ENCODE data around the gene BRINP3.
A peak's percentile ranks its signal among the peaks of the same experiment; 100 is the strongest.
"Not testable (repeated sequence)": the region's sequence is repeated elsewhere in the genome, so short reads cannot be mapped to it uniquely, and the experiment has no call there.

Gene BRINP3

GRCh38 chr1:190477762-190478148 is at the start of gene BRINP3:
TSS of gene BRINP3 (minus strand) at chr1:190477864.
- peak; percentile 53 for DNase-seq (ENCODE audit: low read depth)

GRCh38 chr1:190511554-190511953 is 33.9 kb upstream of the BRINP3 start:
- DNase-seq (ENCODE audit: low read depth), result no peak

- no peak for DNase-seq (ENCODE audit: low read depth)
Measured at GRCh38 chr1:190507357-190507756, 29.7 kb upstream of the BRINP3 start.

DNA sequence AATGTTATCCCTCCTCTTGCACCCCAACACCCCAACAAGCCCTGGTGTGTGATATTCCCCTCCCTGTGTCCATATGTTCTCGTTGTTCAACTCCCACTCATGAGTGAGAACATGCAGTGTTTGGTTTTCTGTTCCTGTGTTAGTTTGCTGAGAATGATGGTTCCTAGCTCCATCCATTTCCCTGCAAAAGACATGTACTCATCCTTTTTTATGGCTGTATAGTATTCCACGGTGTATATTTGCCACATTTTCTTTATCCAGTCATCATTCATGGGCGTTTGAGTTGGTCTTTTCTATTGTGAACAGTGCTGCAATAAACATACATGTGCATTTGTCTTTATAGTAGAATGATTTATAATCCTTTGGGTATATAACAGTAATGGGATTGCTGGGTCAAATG is 26.9 kb upstream of the BRINP3 start:
- not testable (repeated sequence) for DNase-seq (ENCODE audit: low read depth)

- DNase-seq (ENCODE audit: low read depth), result no peak
Measured at GRCh38 chr1:190497565-190497964, 19.9 kb upstream of the BRINP3 start.

DNA sequence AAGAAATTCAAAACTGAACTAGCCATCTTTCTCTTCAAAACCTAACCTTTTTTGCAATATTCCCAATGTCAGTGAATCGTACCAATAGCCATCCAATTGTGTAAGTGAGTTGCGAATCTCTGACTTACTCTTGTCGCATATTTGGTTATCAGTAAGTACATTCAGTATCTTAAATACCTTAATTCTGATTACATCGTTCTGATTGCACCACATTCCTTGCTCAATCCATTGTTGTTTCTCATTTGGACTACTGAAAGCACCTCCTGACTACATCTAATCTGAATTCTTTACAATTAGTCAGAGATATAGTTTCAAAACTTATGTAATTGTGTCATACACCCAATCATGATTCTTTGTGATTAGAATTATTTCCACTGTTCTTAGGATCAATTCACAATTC is 16.8 kb upstream of the BRINP3 start:
- DNase-seq (ENCODE audit: low read depth), result no peak

GRCh38 chr1:190491404-190491803 is 13.7 kb upstream of the BRINP3 start:
- no peak for DNase-seq (ENCODE audit: low read depth)

GRCh38 chr1:190484045-190484444 is 6.4 kb upstream of the BRINP3 start:
- no peak for DNase-seq (ENCODE audit: low read depth)

- DNase-seq (ENCODE audit: low read depth), result no peak
Measured at GRCh38 chr1:190480231-190480630, 2.6 kb upstream of the BRINP3 start.

DNA sequence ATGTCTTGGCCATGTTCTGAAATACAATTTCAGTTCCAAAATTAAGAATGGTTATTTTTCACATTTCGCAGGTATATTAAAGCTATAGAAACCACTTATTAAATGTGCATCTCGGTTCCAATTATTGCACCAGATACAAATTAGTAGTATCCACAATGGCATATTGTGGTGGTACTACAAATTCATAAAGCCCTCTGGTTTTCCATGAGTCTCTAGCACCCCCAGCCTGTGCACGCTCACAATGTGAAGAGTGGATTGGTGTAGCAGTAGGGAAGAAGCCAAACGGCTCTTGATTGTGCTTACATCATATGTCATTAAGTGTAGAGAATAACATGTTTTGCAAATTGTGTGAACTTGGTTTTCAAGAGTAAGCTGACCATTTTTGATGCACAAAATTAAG is 1.9 kb upstream of the BRINP3 start:
- DNase-seq (ENCODE audit: low read depth), result no peak

GRCh38 chr1:190479050-190479397 is 1.4 kb upstream of the BRINP3 start:
- DNase-seq (ENCODE audit: low read depth), result peak; percentile 24

GRCh38 chr1:190478149-190479049 is 735 bp upstream of the BRINP3 start:
- peak; percentile 66 for DNase-seq (ENCODE audit: low read depth)

GRCh38 chr1:190476806-190477205 is 858 bp downstream of the BRINP3 start:
- no peak for DNase-seq (ENCODE audit: low read depth)

DNA sequence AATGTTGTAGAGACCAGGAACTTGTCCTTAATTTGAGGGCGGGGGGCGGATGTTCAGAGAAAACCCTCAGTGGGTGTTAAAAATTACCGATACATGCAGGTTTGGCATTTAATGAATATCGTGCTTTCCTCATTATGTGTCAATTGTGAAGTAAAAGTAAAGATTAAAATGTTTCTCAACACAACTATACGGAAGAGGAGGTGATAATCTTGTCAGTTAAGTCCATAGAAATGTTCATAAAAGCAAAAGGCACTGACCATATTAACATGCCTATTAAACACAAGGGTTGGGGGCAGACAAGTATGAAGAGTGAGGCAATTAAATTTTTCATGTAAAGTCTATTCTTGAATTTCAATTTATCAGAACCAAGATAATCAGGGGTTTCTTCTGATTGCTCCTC is 1.3 kb downstream of the BRINP3 start:
- no peak for DNase-seq (ENCODE audit: low read depth)

- peak; percentile 30 for DNase-seq (ENCODE audit: low read depth)
Measured at GRCh38 chr1:190475421-190476141, 2.1 kb downstream of the BRINP3 start.

DNA sequence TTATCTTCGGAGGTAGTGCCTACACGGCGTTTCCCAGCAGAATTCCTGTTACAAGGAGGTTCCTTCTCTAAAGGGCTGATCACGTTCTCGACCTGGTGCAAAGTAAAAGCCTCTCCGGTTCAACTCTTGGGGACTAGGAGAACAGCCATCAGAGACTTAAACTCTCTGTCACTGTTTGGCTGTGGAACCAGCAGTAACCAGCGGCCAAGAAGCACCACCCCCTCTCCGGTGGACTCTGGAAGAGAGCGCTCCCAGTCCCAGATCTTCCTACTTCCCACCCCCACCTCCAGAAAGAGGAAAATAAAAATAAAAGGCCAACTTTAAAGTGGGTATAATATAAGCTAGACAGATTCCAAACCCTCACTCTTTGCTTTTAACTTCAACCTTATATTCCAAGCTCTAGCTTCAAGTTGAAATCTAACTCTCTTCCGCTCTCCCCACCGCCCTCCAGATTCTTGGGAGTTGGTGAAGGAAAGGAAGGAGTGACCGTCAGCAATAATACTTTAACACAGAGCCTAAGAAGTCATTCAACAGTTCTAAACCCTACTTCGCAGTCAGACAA is 2.9 kb downstream of the BRINP3 start:
- DNase-seq (ENCODE audit: low read depth), result peak; percentile 37

DNA sequence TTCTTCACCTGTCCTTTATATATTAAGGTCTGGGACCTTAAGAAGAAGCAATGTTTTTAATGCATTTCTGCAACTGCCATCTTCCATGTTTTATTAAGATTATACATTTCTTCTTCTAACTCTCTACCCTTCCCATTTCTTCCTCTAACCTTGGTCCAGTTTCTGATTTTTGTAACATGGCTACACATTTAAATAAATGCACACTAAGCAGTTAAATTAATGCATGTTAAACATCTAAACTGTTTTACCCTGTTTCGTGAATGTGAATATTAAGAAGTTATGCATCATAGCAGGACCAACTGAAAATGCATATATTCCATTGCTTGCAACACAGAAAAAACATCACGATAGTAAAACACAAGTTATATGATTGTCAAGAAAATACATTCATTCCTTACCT is 3.7 kb downstream of the BRINP3 start:
- no peak for DNase-seq (ENCODE audit: low read depth)

DNA sequence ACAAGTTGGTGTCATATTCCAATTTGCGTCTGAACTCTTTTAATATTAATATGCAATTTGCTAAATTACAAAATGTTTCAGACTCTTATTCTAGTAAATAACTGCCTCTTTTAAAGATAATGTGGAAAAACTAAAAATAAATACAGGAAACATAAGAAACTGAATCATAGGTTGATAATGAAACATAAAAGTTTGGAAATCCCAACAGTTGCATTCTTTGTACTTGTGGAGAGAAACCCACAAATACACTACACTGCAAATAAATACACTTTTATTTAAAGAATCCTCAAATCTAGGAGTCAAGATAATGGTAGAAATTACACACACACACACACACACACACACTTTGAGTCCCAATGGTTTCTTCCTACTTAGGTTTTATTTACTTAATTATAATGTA is 5.2 kb downstream of the BRINP3 start:
- no peak for DNase-seq (ENCODE audit: low read depth)

GRCh38 chr1:190472042-190472441 is 5.6 kb downstream of the BRINP3 start:
- no peak for DNase-seq (ENCODE audit: low read depth)

DNA sequence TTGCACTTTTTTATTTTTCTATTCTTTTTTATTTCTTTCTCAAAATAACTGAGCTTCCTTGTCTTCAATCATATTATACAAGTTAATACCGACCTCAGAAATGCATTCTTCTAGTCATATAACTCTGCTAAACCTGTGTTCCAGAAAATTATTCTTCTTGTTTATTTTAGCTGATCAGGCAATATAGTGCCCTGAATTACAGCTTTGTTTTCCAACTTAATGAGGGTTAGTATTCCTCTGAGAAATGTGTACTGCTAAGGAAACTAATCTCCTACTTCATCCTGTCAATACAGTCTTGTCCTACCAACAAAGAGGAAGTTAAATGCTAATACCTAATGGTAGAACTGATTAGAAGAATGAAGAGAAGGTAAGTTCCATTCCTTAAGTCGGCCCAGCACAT is 13.0 kb downstream of the BRINP3 start:
- no peak for DNase-seq (ENCODE audit: low read depth)

- DNase-seq (ENCODE audit: low read depth), result no peak
Measured at GRCh38 chr1:190456129-190456528, 21.5 kb downstream of the BRINP3 start.

DNA sequence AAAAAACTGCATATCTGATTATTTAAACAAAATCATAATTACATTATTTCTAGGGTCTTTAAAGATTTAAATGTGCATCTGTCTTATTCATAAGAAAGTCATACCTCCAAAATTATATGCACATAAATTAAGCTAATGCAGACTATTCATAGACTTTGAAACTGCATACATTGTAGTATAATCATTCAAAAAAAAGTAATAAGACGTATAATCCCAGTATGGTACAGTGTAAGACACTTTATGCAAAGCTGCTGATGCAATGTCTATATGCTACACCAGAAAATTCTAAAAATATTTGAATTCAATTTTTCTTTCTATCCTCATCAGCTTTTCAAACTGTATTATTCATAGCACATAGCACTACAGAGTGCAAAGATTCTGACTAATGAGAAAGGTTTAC is 22.0 kb downstream of the BRINP3 start:
- no peak for DNase-seq (ENCODE audit: low read depth)

DNA sequence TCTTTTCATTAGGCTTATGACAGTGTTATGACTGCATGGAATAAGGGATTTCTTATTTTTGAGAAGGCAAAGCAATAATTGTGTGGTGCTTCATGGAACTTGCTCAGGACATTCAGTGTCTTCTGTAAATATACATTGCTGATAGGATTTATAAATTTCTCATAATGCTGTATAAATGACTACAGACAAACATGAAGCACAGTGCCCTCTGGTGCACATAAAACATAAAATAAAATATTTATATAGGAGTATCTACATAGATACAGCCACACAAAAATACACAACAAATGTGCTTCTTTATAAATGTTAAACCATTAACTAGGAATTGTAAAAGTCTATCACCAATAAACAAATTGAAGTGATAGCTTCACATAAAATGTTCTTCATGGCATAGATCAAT is 24.1 kb downstream of the BRINP3 start:
- DNase-seq (ENCODE audit: low read depth), result peak; percentile 42

Measured in ELR (cell line).